ENCODE measurements around the gene IQSEC3.
A peak's percentile ranks its signal among the peaks of the same experiment; 100 is the strongest.

Gene IQSEC3

GRCh38 chr12:165862-166368, 99.3 kb downstream of the IQSEC3 start:
- ATAC-seq = no peak
- H3K4me3 Mint-ChIP-seq = no peak overlapping the region
- H3K27me3 Mint-ChIP-seq = peaks cover 27% of the 10 kb centered on the region
- H3K27ac Mint-ChIP-seq = no peak overlapping the region
- H3K36me3 Mint-ChIP-seq = no peaks in the 10 kb centered on the region
- no peaks in the 10 kb centered on the region for H3K9me3 Mint-ChIP-seq
- H3K4me1 Mint-ChIP-seq = peaks cover 7% of the 10 kb centered on the region

- H3K4me1 Mint-ChIP-seq = peaks cover 7% of the 10 kb centered on the region
- H3K9me3 Mint-ChIP-seq = no peaks in the 10 kb centered on the region
- ATAC-seq = no peak
- H3K27me3 Mint-ChIP-seq = peaks cover 34% of the 10 kb centered on the region
- H3K36me3 Mint-ChIP-seq = no peaks in the 10 kb centered on the region
- H3K4me3 Mint-ChIP-seq = no peak overlapping the region
- no peak overlapping the region for H3K27ac Mint-ChIP-seq
Observed at GRCh38 chr12:166425-167075, 100.0 kb downstream of the IQSEC3 start.

GRCh38 chr12:167959-168600, 101.5 kb downstream of the IQSEC3 start:
- no peaks in the 10 kb centered on the region for H3K36me3 Mint-ChIP-seq
- H3K9me3 Mint-ChIP-seq = no peaks in the 10 kb centered on the region
- H3K27ac Mint-ChIP-seq = no peak overlapping the region
- H3K4me1 Mint-ChIP-seq = peaks cover 7% of the 10 kb centered on the region
- ATAC-seq = no peak
- H3K27me3 Mint-ChIP-seq = peaks cover 49% of the 10 kb centered on the region
- H3K4me3 Mint-ChIP-seq = no peak overlapping the region

- H3K4me3 Mint-ChIP-seq = no peak overlapping the region
- peaks cover 58% of the 10 kb centered on the region for H3K27me3 Mint-ChIP-seq
- H3K4me1 Mint-ChIP-seq = peaks cover 7% of the 10 kb centered on the region
- H3K36me3 Mint-ChIP-seq = no peaks in the 10 kb centered on the region
- ATAC-seq = no peak
- H3K27ac Mint-ChIP-seq = no peak overlapping the region
- no peaks in the 10 kb centered on the region for H3K9me3 Mint-ChIP-seq
Observed at GRCh38 chr12:168763-169525, 102.4 kb downstream of the IQSEC3 start.

GRCh38 chr12:169528-170370, 103.2 kb downstream of the IQSEC3 start:
- no peaks in the 10 kb centered on the region for H3K36me3 Mint-ChIP-seq
- H3K27me3 Mint-ChIP-seq = peaks cover 52% of the 10 kb centered on the region

GRCh38 chr12:170371-171225, 104.0 kb downstream of the IQSEC3 start:
- Mint-ChIP-seq H3K4me3 (no peak overlapping the region), H3K27ac (no peak overlapping the region), H3K9me3 (no peaks in the 10 kb centered on the region), H3K4me1 (peaks cover 7% of the 10 kb centered on the region), H3K36me3 (no peaks in the 10 kb centered on the region), H3K27me3 (peaks cover 54% of the 10 kb centered on the region)
- ATAC-seq = no peak

More at GRCh38 chr12:169528-170370, 103.2 kb downstream of the IQSEC3 start:
- Mint-ChIP-seq H3K27ac (no peak overlapping the region), H3K4me1 (peaks cover 7% of the 10 kb centered on the region), H3K9me3 (no peaks in the 10 kb centered on the region), H3K4me3 (no peak overlapping the region)
- ATAC-seq = no peak

- no peaks in the 10 kb centered on the region for H3K9me3 Mint-ChIP-seq
- no peak for ATAC-seq
- H3K27ac Mint-ChIP-seq = no peak overlapping the region
- peaks cover 7% of the 10 kb centered on the region for H3K4me1 Mint-ChIP-seq
- H3K4me3 Mint-ChIP-seq = no peak overlapping the region
- H3K36me3 Mint-ChIP-seq = no peaks in the 10 kb centered on the region
- peaks cover 55% of the 10 kb centered on the region for H3K27me3 Mint-ChIP-seq
Observed at GRCh38 chr12:171276-171675, 104.7 kb downstream of the IQSEC3 start.

- Mint-ChIP-seq H3K9me3 (no peaks in the 10 kb centered on the region), H3K27me3 (peaks cover 55% of the 10 kb centered on the region)
Observed at GRCh38 chr12:171743-172676, 105.4 kb downstream of the IQSEC3 start.

GRCh38 chr12:172732-173161, 106.2 kb downstream of the IQSEC3 start:
- H3K4me3 Mint-ChIP-seq = no peak overlapping the region
- H3K27me3 Mint-ChIP-seq = peaks cover 59% of the 10 kb centered on the region
- no peak for ATAC-seq
- H3K27ac Mint-ChIP-seq = no peak overlapping the region
- H3K4me1 Mint-ChIP-seq = peaks cover 7% of the 10 kb centered on the region
- no peaks in the 10 kb centered on the region for H3K9me3 Mint-ChIP-seq
- H3K36me3 Mint-ChIP-seq = no peaks in the 10 kb centered on the region

More at GRCh38 chr12:171743-172676, 105.4 kb downstream of the IQSEC3 start:
- Mint-ChIP-seq H3K4me1 (peaks cover 7% of the 10 kb centered on the region), H3K27ac (no peak overlapping the region), H3K36me3 (no peaks in the 10 kb centered on the region), H3K4me3 (no peak overlapping the region)
- no peak for ATAC-seq

GRCh38 chr12:174124-174523, 107.6 kb downstream of the IQSEC3 start:
- Mint-ChIP-seq H3K36me3 (no peaks in the 10 kb centered on the region), H3K9me3 (no peaks in the 10 kb centered on the region), H3K4me1 (peaks cover 6% of the 10 kb centered on the region), H3K4me3 (no peak overlapping the region), H3K27ac (no peak overlapping the region), H3K27me3 (peaks cover 72% of the 10 kb centered on the region)
- ATAC-seq = no peak

- Mint-ChIP-seq H3K4me3 (no peak overlapping the region), H3K4me1 (peaks cover 1% of the 10 kb centered on the region), H3K27ac (no peak overlapping the region), H3K27me3 (peaks cover 72% of the 10 kb centered on the region), H3K9me3 (no peaks in the 10 kb centered on the region), H3K36me3 (no peaks in the 10 kb centered on the region)
- ATAC-seq = peak; percentile 16
Observed at GRCh38 chr12:174596-174995, 108.0 kb downstream of the IQSEC3 start.

GRCh38 chr12:175250-175649, 108.7 kb downstream of the IQSEC3 start:
- no peaks in the 10 kb centered on the region for H3K9me3 Mint-ChIP-seq
- peaks cover 72% of the 10 kb centered on the region for H3K27me3 Mint-ChIP-seq
- peaks cover 5% of the 10 kb centered on the region for H3K4me1 Mint-ChIP-seq
- ATAC-seq = no peak
- no peaks in the 10 kb centered on the region for H3K36me3 Mint-ChIP-seq
- H3K4me3 Mint-ChIP-seq = no peak overlapping the region
- H3K27ac Mint-ChIP-seq = no peak overlapping the region

GRCh38 chr12:175759-176158, 109.2 kb downstream of the IQSEC3 start:
- H3K4me3 Mint-ChIP-seq = no peak overlapping the region
- H3K27me3 Mint-ChIP-seq = peaks cover 72% of the 10 kb centered on the region
- no peak overlapping the region for H3K27ac Mint-ChIP-seq
- H3K4me1 Mint-ChIP-seq = peaks cover 8% of the 10 kb centered on the region
- no peak for ATAC-seq
- no peaks in the 10 kb centered on the region for H3K9me3 Mint-ChIP-seq
- H3K36me3 Mint-ChIP-seq = no peaks in the 10 kb centered on the region

Measured in stimulated activated memory B cell treated with anti-CD40 and anti-IgM and Interleukin-4, amounts not matched to agents 10 μg/mL and 1 μg/mL and 100 μg/mL, for 72 hours (primary cell).